HG02943 (cell line): ENCODE results near the gene ARRB2.

Source experiments
- ATAC-seq: cut with Tn5 transposase; IDR thresholded peaks from one replicate; pipeline ENCODE4 v1.9.1; 2021; ENCODE audit warnings: mild to moderate bottlenecking, low read depth, moderate library complexity; ENCODE audit not compliant: unreplicated experiment

The ARRB2 gene

DNA sequence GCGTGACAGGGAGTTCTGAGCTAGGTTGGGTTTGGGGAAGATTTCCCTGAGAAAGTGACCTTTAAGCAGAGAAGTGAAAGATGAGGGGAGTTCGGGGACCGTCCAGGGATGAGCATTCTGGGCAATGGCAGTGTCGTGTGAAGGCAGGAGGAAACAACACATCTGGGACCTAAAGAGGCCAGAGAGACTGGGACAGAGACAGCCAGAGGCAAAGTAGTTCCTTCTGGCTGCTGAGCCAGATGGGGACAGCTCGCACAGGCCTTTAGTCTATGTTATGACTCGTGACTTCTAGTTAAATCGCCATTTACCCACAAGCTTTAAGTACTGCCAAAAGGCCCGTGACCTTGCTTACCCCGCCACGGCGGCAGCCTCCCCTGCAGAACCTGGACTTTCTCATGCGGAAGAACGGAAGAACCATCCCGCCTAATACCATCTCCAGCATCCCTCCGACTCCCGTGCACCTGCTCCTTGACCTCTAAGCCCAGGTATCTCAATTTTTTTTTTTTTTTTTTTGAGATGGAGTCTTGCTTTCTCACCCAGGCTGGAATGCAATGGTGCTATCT lies 12.3 kb downstream of the ARRB2 start:
- no peak for ATAC-seq

DNA sequence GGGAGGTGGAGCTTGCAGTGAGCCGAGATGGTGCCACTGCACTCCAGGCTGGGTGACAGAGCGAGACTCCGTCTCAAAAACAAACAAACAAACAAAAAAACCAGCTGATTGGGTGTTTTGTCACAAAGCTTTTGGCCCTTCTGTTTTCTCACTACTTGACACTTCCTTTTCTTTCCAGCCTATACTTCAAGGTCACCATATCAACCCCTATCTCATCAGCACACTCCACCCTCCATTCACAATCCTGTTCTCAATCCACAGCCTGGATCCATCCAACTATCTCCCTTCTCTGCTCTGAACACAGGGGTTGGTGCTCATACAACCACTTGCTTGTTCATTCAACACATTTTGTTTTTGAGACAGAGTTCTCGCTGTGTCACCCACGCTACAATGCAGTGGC lies 14.2 kb downstream of the ARRB2 start:
- no peak for ATAC-seq

- ATAC-seq, result no peak
Observed at GRCh38 chr17:4725646-4726310, 15.3 kb downstream of the ARRB2 start.

DNA sequence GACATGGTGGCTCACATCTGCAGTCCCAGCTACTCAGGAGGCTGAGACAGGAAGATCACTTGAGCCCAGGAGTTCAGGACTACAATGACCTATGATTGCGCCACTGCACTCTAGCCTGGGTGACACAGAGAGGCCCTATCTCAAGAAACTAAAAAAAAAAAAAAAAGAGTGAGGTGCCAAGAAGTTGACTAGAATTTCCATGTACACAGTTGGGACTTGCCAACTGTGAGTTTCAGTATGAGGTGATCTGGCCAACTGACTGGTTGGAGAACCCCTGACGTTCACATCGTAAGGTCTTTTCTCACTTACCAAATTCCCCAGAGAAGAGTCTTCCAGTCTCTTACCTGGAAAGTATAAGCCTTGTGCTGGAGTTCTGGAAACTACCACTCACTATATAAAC lies 17.7 kb downstream of the ARRB2 start:
- no peak for ATAC-seq

DNA sequence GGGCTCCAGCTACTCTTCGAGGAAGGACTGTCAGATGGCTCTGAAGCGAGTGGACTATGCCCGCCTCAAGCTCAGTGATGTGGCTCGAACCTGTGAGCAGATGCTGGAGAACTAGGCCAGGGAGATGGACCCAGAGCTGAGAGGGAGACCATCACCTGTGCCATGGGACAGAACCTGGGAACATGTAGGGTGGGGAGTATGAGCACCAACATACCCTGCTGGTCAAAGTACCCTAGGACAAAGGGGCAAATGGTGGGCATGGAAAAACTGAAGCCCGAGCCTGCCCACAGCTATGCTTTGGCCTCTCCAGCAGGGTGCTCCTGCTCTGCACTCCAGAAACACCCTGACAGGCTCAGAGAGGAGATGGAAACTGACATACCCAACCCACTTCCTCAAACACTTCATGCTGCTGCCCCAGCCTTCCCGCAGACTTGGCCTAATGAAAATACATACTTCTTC lies 22.7 kb downstream of the ARRB2 start:
- no peak for ATAC-seq

DNA sequence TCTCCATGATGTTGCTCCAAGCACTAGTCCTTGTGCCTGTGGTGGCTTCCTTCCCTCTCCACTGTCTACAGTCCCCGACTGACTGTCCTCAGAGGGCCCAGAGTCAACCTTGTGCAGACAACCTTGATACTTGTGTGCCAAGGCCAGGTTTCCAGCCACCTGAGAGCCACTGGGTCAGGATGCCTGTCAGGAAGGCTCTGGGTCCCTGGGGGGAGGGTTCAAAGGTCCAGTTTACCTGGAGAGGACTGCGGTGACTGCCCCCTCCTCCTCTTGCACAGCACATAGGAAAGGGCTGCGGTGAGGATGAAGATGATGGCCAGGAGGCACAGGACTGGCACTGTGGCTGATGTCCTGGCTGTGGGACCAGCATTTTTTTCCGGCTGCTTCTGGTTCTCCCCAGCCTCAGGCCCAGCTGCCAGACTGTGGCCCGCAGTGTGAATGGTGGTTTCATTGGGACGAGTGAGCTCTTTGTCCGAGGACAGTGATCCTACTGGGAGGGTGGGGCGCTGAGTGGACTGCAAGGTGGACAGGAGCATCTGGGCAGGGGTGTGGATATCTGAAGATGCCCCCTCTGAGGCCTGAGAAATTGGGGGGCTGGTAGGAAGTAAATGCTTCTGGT lies 24.5 kb downstream of the ARRB2 start:
- no peak for ATAC-seq

GRCh38 chr17:4735876-4736651 lies 25.6 kb downstream of the ARRB2 start:
- no peak for ATAC-seq

GRCh38 chr17:4738136-4739121 lies 28.0 kb downstream of the ARRB2 start:
- no peak for ATAC-seq

DNA sequence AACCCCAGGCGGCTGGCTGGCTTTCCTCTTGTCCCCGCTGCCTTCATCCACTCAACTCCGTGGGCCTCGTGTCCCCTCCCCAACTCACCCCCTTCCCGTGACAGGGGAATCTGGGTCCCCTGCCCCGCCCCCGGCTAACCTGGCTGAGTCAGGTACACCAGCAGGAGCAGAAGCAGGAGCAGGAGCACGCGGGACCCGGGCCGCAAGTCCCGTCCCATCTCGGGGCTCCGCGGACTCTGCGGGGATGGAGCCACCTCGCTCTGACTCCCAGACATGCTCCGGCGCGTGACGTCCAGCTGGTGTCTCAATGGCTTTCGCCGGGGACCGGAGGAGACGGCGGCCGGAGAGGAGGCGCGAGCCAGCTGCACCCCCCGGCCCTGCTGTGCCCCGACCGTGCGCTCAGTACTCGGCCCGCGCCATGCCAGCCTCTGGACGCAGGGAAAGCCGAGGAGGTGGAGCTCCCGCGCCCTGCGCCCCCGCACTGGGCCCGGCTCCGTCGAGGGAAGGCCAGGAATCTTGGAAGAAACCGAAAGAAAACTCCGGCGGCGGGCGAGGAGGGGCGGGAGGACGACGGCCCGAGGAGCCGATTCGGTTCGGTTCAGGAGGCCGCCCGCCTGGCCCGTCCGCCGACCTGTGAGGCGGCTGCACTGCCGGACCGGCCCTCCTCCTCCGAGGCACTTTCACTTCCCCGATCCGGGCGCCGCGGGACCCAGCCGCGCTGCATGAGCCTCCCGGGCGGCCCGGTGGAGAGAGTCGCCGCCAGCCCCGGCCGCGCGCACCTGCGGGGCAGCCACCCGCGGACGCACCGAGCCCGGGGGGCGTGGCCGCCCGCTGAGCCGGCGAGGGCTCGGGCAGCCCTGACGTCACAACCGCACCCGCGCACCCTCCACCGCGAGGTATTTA lies 28.9 kb downstream of the ARRB2 start, which contains the start of the genes CXCL16 and ZMYND15:
CXCL16 (minus strand) TSS at position 807 of the 903 bp plus-strand sequence; CDS start at position 218, 589 bp downstream.
ZMYND15 (plus strand) TSS at position 712 of the 903 bp plus-strand sequence. CDS start 716 bp downstream, outside the sequence.
- no peak for ATAC-seq

GRCh38 chr17:4740025-4740351 lies 29.6 kb downstream of the ARRB2 start:
- ATAC-seq, result no peak

- no peak for ATAC-seq
Observed at GRCh38 chr17:4740584-4740983, 30.2 kb downstream of the ARRB2 start.

DNA sequence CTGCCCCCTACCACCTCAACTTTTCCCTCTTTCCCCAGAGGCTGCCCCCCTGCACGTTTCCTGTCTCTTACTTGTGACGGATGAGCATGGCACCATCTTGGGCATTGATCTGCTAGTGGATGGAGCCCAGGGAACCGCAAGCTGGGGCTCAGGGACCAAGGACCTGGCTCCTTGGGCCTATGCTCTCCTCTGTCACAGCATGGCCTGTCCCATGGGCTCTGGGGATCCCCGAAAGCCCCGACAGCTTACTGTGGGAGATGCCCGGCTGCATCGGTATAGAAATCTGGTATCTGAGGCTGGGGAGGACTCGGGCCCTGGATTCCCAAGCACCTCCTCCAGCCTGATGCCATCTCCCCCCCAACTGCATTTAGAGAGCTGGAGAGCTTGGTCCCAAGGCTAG lies 31.1 kb downstream of the ARRB2 start:
- no peak for ATAC-seq

GRCh38 chr17:4742133-4742532 lies 31.7 kb downstream of the ARRB2 start:
- no peak for ATAC-seq

- no peak for ATAC-seq
Observed at GRCh38 chr17:4742629-4743028, 32.2 kb downstream of the ARRB2 start.

DNA sequence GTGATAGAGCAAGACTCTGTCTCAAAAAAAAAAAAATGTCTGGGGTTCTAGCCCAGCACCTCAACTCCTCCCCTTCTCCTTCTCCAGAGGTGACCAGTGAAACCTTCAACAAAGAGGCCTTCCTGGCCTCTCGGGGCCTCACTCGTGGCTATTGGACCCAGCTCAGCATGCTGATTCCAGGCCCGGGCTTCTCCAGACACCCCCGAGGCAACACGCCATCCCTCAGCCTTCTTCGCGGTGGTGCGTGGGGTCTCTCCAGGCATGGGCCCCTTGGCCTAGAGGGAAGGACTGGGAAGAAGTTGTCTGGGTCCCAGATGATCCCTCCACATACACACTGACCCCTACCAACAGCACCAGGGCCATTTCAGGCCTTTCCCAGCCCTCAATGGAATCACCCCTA lies 32.8 kb downstream of the ARRB2 start:
- ATAC-seq, result no peak

DNA sequence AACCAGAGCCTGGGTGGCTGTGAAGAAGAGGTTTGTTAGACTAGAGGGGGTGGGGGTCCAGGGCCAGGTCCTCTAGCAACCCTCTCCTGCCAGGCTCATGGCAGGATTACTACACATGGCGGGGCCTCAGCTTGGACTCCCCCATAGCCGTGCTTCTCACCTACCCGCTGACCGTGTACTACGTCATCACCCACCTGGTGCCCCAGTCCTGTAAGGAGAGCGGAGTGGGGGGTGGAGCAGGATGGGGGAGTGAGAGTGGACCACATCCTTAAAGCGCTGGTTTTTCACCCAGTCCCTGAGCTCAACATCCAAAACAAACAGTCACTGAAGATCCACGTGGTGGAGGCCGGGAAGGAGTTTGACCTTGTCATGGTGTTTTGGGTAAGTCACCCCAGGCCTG lies 33.5 kb downstream of the ARRB2 start:
- ATAC-seq, result no peak

GRCh38 chr17:4744999-4745969 lies 34.9 kb downstream of the ARRB2 start:
- no peak for ATAC-seq

- ATAC-seq, result no peak
Observed at GRCh38 chr17:4747847-4748246, 37.4 kb downstream of the ARRB2 start.
